SJCRH30 (cell line): ENCODE data around the gene AZIN2. TPM values are rescaled to one million over a fixed set of nuclear protein-coding genes. Genes with fewer than 3 reads are reported as not detected.

Experiments
- total RNA-seq: library from RNA; depleted of rRNA; stranded (reverse); fragments of >200 nt; shearing (Covaris generic); gene quantifications from 2 replicates; pipeline ENCODE4 v1.2.3, GENCODE V29; 2014; rRNA removed

The AZIN2 gene
- total RNA-seq, 1 experiment from 2014 or later: 8.8 TPM

Other genes with a start within 250 kb of the AZIN2 start
- gene FNDC5, start 210.2 kb upstream of the AZIN2 start, total RNA-seq: 66.2 and 72.2 TPM in 2 replicates
- not detected in 2 replicates for gene HPCA, start 194.7 kb upstream of the AZIN2 start, total RNA-seq
- 17.6 and 18.6 TPM in 2 replicates for gene TMEM54, start 179.8 kb upstream of the AZIN2 start, total RNA-seq
- 10.5 and 10.9 TPM in 2 replicates for gene RNF19B, start 116.3 kb upstream of the AZIN2 start, total RNA-seq
- 279 and 283 TPM in 2 replicates for gene AK2, start 44.3 kb upstream of the AZIN2 start, total RNA-seq
- 16.9 and 17.6 TPM in 2 replicates for gene TRIM62, start 100.9 kb downstream of the AZIN2 start, total RNA-seq
- 27.3 and 29.3 TPM in 2 replicates for gene ZNF362, start 175.3 kb downstream of the AZIN2 start, total RNA-seq
- gene A3GALT2, start 239.9 kb downstream of the AZIN2 start, total RNA-seq: not detected in 2 replicates